Cardiac muscle cell (in vitro differentiated cells and primary cell): ENCODE results near the gene TUBG1. TPM values are rescaled to one million over a fixed set of nuclear protein-coding genes. Genes with fewer than 3 reads are reported as not detected.
"Not testable (repeated sequence)": the region's sequence is repeated elsewhere in the genome, so short reads cannot be mapped to it uniquely, and the experiment has no call there.

ENCODE experiments used
- DNase-seq, 2 donors: peaks; one replicate each; pipeline versions ENCODE4 v3.0.0 to v3.0.0-alpha.2; 2010 to 2017; ENCODE audit warnings: low read depth in 1 of 2, low spot score in 1 of 2
- H3K27ac ChIP-seq: fragments of 200-600 bp; sonication (generic); 2 replicates; pipeline ENCODE4 v1.5.1; 2016
- H3K27me3 ChIP-seq: fragments of 200-600 bp; sonication (generic); 2 replicates; pipeline ENCODE4 v1.6.0; 2016; ENCODE audit warnings: control low read depth
- H3K36me3 ChIP-seq: fragments of 200-600 bp; sonication (generic); 2 replicates; pipeline ENCODE4 v1.5.1; 2016; ENCODE audit warnings: control low read depth
- H3K4me1 ChIP-seq: fragments of 200-600 bp; sonication (generic); 2 replicates; pipeline ENCODE4 v1.8.1; 2017; ENCODE audit warnings: low read depth, mild to moderate bottlenecking, mixed run types
- H3K4me3 ChIP-seq: fragments of 200-600 bp; sonication (generic); 2 replicates; pipeline ENCODE4 v1.5.1; 2016; ENCODE audit warnings: mild to moderate bottlenecking
- H3K9me3 ChIP-seq: fragments of 200-600 bp; sonication (generic); 2 replicates; pipeline ENCODE4 v1.5.1; 2017; ENCODE audit warnings: low read depth, mild to moderate bottlenecking, control low read depth
- CTCF ChIP-seq: IDR thresholded peaks from 2 replicates; pipeline ENCODE4 v1.5.1; 2012; ENCODE audit warnings: low read depth, mild to moderate bottlenecking, low read length
- polyA plus RNA-seq: library from polyadenylated mRNA; unstranded; fragments of >200 nt; fragmentation: Nextera tagmentation; extraction: Ambion mirVana; gene quantifications from 2 replicates; pipeline ENCODE4 v1.2.1, GENCODE V29; 2016
- total RNA-seq: library from RNA; depleted of rRNA; stranded (reverse); fragments of >200 nt; gene quantifications from 2 replicates; pipeline ENCODE4 v1.2.3, GENCODE V29; 2016

Gene TUBG1
- total and polyA plus RNA-seq, 2 experiments from 2014 or later = 97.2 to 177 TPM

- Histone ChIP-seq H3K27ac (no peak overlapping the region), H3K9me3 (no peaks in the 10 kb centered on the region), H3K4me1 (no peaks in the 10 kb centered on the region), H3K27me3 (no peaks in the 10 kb centered on the region), H3K4me3 (no peak overlapping the region), H3K36me3 (no peaks in the 10 kb centered on the region)
- TF ChIP-seq CTCF = no peak
- DNase-seq = no peak
Measured at GRCh38 chr17:42596386-42596785, 13.1 kb upstream of the TUBG1 start.

GRCh38 chr17:42598905-42599304 lies 10.6 kb upstream of the TUBG1 start:
- H3K9me3 ChIP-seq = no peaks in the 10 kb centered on the region
- no peaks in the 10 kb centered on the region for H3K36me3 ChIP-seq
- H3K4me3 ChIP-seq = no peak overlapping the region
- no peak for TF ChIP-seq CTCF
- H3K4me1 ChIP-seq = no peaks in the 10 kb centered on the region
- DNase-seq = no peak
- H3K27ac ChIP-seq = no peak overlapping the region
- H3K27me3 ChIP-seq = no peaks in the 10 kb centered on the region

GRCh38 chr17:42603318-42603717 lies 6.2 kb upstream of the TUBG1 start:
- Histone ChIP-seq H3K36me3 (no peaks in the 10 kb centered on the region), H3K4me1 (peaks cover 9% of the 10 kb centered on the region), H3K27ac (no peak overlapping the region), H3K27me3 (no peaks in the 10 kb centered on the region), H3K9me3 (no peaks in the 10 kb centered on the region), H3K4me3 (no peak overlapping the region)
- DNase-seq = no peak
- no peak for TF ChIP-seq CTCF

- no peak overlapping the region for H3K27ac ChIP-seq
- peak overlapping the region; percentile 97 for H3K4me3 ChIP-seq
- no peak for DNase-seq
- no peak for TF ChIP-seq CTCF
- no peaks in the 10 kb centered on the region for H3K27me3 ChIP-seq
- peaks cover 11% of the 10 kb centered on the region for H3K36me3 ChIP-seq
- H3K9me3 ChIP-seq = no peaks in the 10 kb centered on the region
- peaks cover 17% of the 10 kb centered on the region for H3K4me1 ChIP-seq
Measured at GRCh38 chr17:42607769-42608168, 1.7 kb upstream of the TUBG1 start.

- Histone ChIP-seq H3K27ac (peak overlapping the region; percentile 98), H3K27me3 (no peaks in the 10 kb centered on the region), H3K36me3 (peaks cover 18% of the 10 kb centered on the region), H3K9me3 (no peaks in the 10 kb centered on the region), H3K4me1 (peaks cover 17% of the 10 kb centered on the region), H3K4me3 (peak overlapping the region; percentile 97)
- DNase-seq = no peak
- TF ChIP-seq CTCF = peak; percentile 47
Measured at GRCh38 chr17:42608305-42609181, 940 bp upstream of the TUBG1 start.

GRCh38 chr17:42609814-42610801 lies 625 bp downstream of the TUBG1 start:
- H3K4me1 ChIP-seq = peaks cover 17% of the 10 kb centered on the region
- not testable (repeated sequence) for H3K9me3 ChIP-seq, H3K27me3 ChIP-seq
- peak overlapping the region; percentile 65 for H3K27ac ChIP-seq
- DNase-seq = peak in 1 of 2 donors; percentile 68
- peak overlapping the region; percentile 97 for H3K4me3 ChIP-seq
- H3K36me3 ChIP-seq = peaks cover 24% of the 10 kb centered on the region
